IMR-90 (cell line): ENCODE results near the gene CTCF. TPM values are rescaled to one million over a fixed set of nuclear protein-coding genes. Genes with fewer than 3 reads are reported as not detected.

Experiments
- ATAC-seq: fragments of 200-7000 bp; cut with Tn5 transposase; 2 replicates; pipeline ENCODE4 v1.9.1; 2020; ENCODE audit warnings: low read depth, mild to moderate bottlenecking, moderate library complexity
- BruUV-seq: library from RNA; stranded (reverse); fragments of 400-500 nt; replicated peaks from 2 replicates; lab custom pipeline; 2021; lab: Mats Ljungman, UMichigan
- CTCF ChIA-PET: fragments of 300-600 bp; formaldehyde crosslinking; extraction: SDS; loops from one replicate; lab custom pipeline; 2021; ENCODE audit warnings: antibody characterized with exemption; lab: Yijun Ruan, JAX
- POLR2A ChIA-PET: fragments of 300-600 bp; sonication (Branson Sonifier 250); formaldehyde crosslinking; loops from one replicate; lab custom pipeline; 2022; ENCODE audit warnings: antibody characterized with exemption; ENCODE audit not compliant: unreplicated experiment; lab: Charles Lee
- DNase-seq: peaks from one replicate; pipeline ENCODE4 v3.0.0; 2013
- H2AFZ ChIP-seq: replicated peaks from 2 replicates; pipeline ENCODE3; 2013; ENCODE audit warnings: low read length, mild to moderate bottlenecking; ENCODE audit not compliant: poor library complexity
- H2AK5ac ChIP-seq: 2 replicates; pipeline ENCODE4 v1.6.1; 2013; ENCODE audit warnings: low read depth, low read length, inconsistent platforms
- H2AK9ac ChIP-seq: replicated peaks from 2 replicates; pipeline ENCODE3; 2013; ENCODE audit warnings: mild to moderate bottlenecking, low read depth, low read length, moderate library complexity; ENCODE audit not compliant: poor library complexity
- H2BK120ac ChIP-seq: 2 replicates; pipeline ENCODE4 v1.6.1; 2013; ENCODE audit warnings: low read depth, low read length, inconsistent platforms
- H2BK15ac ChIP-seq: 3 replicates; pipeline ENCODE4 v1.6.1; 2013; ENCODE audit warnings: low read depth, low read length, inconsistent platforms
- H2BK20ac ChIP-seq: 2 replicates; pipeline ENCODE4 v1.6.1; 2013; ENCODE audit warnings: low read depth, mild to moderate bottlenecking, inconsistent platforms, low read length, moderate library complexity
- H2BK5ac ChIP-seq: 2 replicates; pipeline ENCODE4 v1.6.1; 2013; ENCODE audit warnings: mild to moderate bottlenecking, low read depth, low read length, inconsistent platforms; ENCODE audit not compliant: poor library complexity, severe bottlenecking
- H3K14ac ChIP-seq: replicated peaks from 2 replicates; pipeline ENCODE4 v1.6.1; 2013; ENCODE audit warnings: low read depth, low read length, inconsistent platforms
- H3K18ac ChIP-seq: 2 replicates; pipeline ENCODE4 v1.6.1; 2013; ENCODE audit warnings: low read depth, low read length, control low read depth
- H3K23ac ChIP-seq: 2 replicates; pipeline ENCODE4 v1.6.1; 2013; ENCODE audit warnings: low read depth, low read length, inconsistent platforms
- H3K27ac ChIP-seq: 2 replicates; pipeline ENCODE4 v1.5.1; 2013; ENCODE audit warnings: mild to moderate bottlenecking, control low read depth, low read length; ENCODE audit not compliant: insufficient read depth
- H3K27me3 ChIP-seq: 2 replicates; pipeline ENCODE4 v1.6.1; 2013; ENCODE audit warnings: low read length; ENCODE audit not compliant: control insufficient read depth, insufficient read depth
- H3K36me3 ChIP-seq: 2 replicates; pipeline ENCODE4 v1.6.1; 2013; ENCODE audit warnings: low read length, mixed read lengths; ENCODE audit not compliant: control insufficient read depth, insufficient read depth
- H3K4ac ChIP-seq: 2 replicates; pipeline ENCODE4 v1.6.1; 2013; ENCODE audit warnings: low read depth, low read length, inconsistent platforms
- H3K4me1 ChIP-seq: 2 replicates; pipeline ENCODE4 v1.6.1; 2013; ENCODE audit warnings: low read length, mixed read lengths; ENCODE audit not compliant: control insufficient read depth, insufficient read depth
- H3K4me2 ChIP-seq: 2 replicates; pipeline ENCODE4 v1.6.1; 2013; ENCODE audit warnings: low read depth, mild to moderate bottlenecking, control low read depth, low read length, moderate library complexity
- H3K4me3 ChIP-seq: 2 replicates; pipeline ENCODE4 v1.5.1; 2013; ENCODE audit warnings: low read depth, mild to moderate bottlenecking, control low read depth, low read length, moderate library complexity; ENCODE audit not compliant: insufficient read depth
- H3K56ac ChIP-seq: 2 replicates; pipeline ENCODE4 v1.6.1; 2013; ENCODE audit warnings: low read length, inconsistent platforms; ENCODE audit not compliant: insufficient read depth; ENCODE audit errors: extremely low read depth
- H3K79me1 ChIP-seq, 2 experiments: 2 replicates each; pipeline ENCODE4 v1.6.1; 2013; ENCODE audit warnings: low read length in 2 of 2, inconsistent platforms in 1 of 2, low read depth in 1 of 2
- H3K9ac ChIP-seq: 2 replicates; pipeline ENCODE4 v1.6.1; 2013; ENCODE audit warnings: low read depth, low read length, control low read depth
- H3K9me1 ChIP-seq: 2 replicates; pipeline ENCODE4 v1.6.1; 2013; ENCODE audit warnings: low read length, inconsistent platforms; ENCODE audit not compliant: insufficient read depth
- H3K9me3 ChIP-seq: 2 replicates; pipeline ENCODE4 v1.6.1; 2013; ENCODE audit warnings: low read length; ENCODE audit not compliant: control insufficient read depth, insufficient read depth
- H4K20me1 ChIP-seq: 2 replicates; pipeline ENCODE4 v1.6.1; 2013; ENCODE audit warnings: low read length, inconsistent platforms; ENCODE audit not compliant: insufficient read depth
- H4K5ac ChIP-seq: 2 replicates; pipeline ENCODE4 v1.6.1; 2013; ENCODE audit warnings: mild to moderate bottlenecking, low read depth, low read length, control low read depth
- H4K8ac ChIP-seq, 2 experiments: 2 replicates each; pipeline ENCODE4 v1.6.1; 2013; ENCODE audit warnings: low read depth in 2 of 2, low read length in 2 of 2, control low read depth in 1 of 2, inconsistent platforms in 1 of 2
- H4K91ac ChIP-seq: 2 replicates; pipeline ENCODE4 v1.6.1; 2013; ENCODE audit warnings: low read depth, low read length, inconsistent platforms; ENCODE audit not compliant: insufficient read depth
- BHLHE40 ChIP-seq: fragments of 150-350 bp; IDR thresholded peaks from 2 replicates; pipeline ENCODE4 v1.6.1; 2016; ENCODE audit warnings: mild to moderate bottlenecking, low read depth, low read length
- CEBPB ChIP-seq: IDR thresholded peaks from 2 replicates; pipeline ENCODE4 v1.6.1; 2012; ENCODE audit warnings: low read depth, low read length, improper control_type of control experiment
- CHD1 ChIP-seq: IDR thresholded peaks from 2 replicates; pipeline ENCODE4 v1.6.1; 2012; ENCODE audit warnings: low read depth, low read length, improper control_type of control experiment
- FOS ChIP-seq: fragments of 150-350 bp; IDR thresholded peaks from 2 replicates; pipeline ENCODE4 v1.6.1; 2016; ENCODE audit warnings: low read depth, low read length
- MAFK ChIP-seq: IDR thresholded peaks from 2 replicates; pipeline ENCODE4 v1.6.1; 2012; ENCODE audit warnings: low read depth, low read length, improper control_type of control experiment
- MAZ ChIP-seq: IDR thresholded peaks from 2 replicates; pipeline ENCODE4 v1.6.1; 2012; ENCODE audit warnings: low read depth, mild to moderate bottlenecking, low read length, improper control_type of control experiment, moderate library complexity, borderline replicate concordance
- MXI1 ChIP-seq: IDR thresholded peaks from 2 replicates; pipeline ENCODE4 v1.6.1; 2012; ENCODE audit warnings: low read depth, mild to moderate bottlenecking, low read length, moderate library complexity, borderline replicate concordance
- NFE2L2 ChIP-seq: fragments of 150-350 bp; IDR thresholded peaks from 2 replicates; pipeline ENCODE4 v1.6.1; 2016; ENCODE audit warnings: low read depth, mild to moderate bottlenecking, low read length
- POLR2A ChIP-seq: IDR thresholded peaks from 2 replicates; pipeline ENCODE4 v1.6.1; 2012; ENCODE audit warnings: mild to moderate bottlenecking, low read depth, low read length
- RAD21 ChIP-seq: IDR thresholded peaks from 2 replicates; pipeline ENCODE4 v1.6.1; 2012; ENCODE audit warnings: low read length, improper control_type of control experiment
- RCOR1 ChIP-seq: IDR thresholded peaks from 2 replicates; pipeline ENCODE4 v1.6.1; 2012; ENCODE audit warnings: mild to moderate bottlenecking, low read length, improper control_type of control experiment; ENCODE audit not compliant: insufficient replicate concordance
- RFX5 ChIP-seq: IDR thresholded peaks from 2 replicates; pipeline ENCODE4 v1.8.0; 2012; ENCODE audit warnings: low read depth, mild to moderate bottlenecking, low read length, moderate library complexity
- SMC3 ChIP-seq: fragments of 150-350 bp; IDR thresholded peaks from 2 replicates; pipeline ENCODE4 v1.6.1; 2016; ENCODE audit warnings: low read depth, mild to moderate bottlenecking, antibody characterized with exemption, low read length, moderate library complexity
- WGBS, 2 experiments: methylation state at CpG; one replicate each; pipeline versions ENCODE4 v1.1.5 to v1.1.7; 2013; ENCODE audit warnings: missing lambda C conversion rate in 2 of 2; ENCODE audit not compliant: insufficient read length in 1 of 2; ENCODE audit errors: extremely low coverage in 2 of 2; 5-methylcytosine and 5-hydroxymethylcytosine counted together
- dilution Hi-C: fragments of 300-500 bp; cut with HindIII; formaldehyde crosslinking; loops from one replicate; pipeline ENCODE4 v1.14.3; 2018; ENCODE audit warnings: low sequenced_read_pairs; ENCODE audit not compliant: unreplicated experiment
- in situ Hi-C: fragments of 300-500 bp; cut with MboI; formaldehyde crosslinking; loops from 3 replicates; pipeline ENCODE4 v1.14.3; 2019; ENCODE audit warnings: low sequenced_read_pairs, inconsistent platforms, mixed read lengths
- intact Hi-C: fragments of 100-400 bp; cut with micrococcal nuclease; formaldehyde crosslinking; loops from 2 replicates; pipeline ENCODE4 v1.10.0; 2022
- polyA plus RNA-seq, 3 experiments: library from polyadenylated mRNA; depleted of rRNA; stranded (reverse); fragments of >200 nt; gene quantifications; 2 replicates each; pipeline ENCODE4 v1.2.3, GENCODE V29; 2012; ENCODE audit warnings: low replicate concordance in 1 of 3
- total RNA-seq: library from RNA; depleted of rRNA; stranded (reverse); fragments of >200 nt; gene quantifications from 2 replicates; pipeline ENCODE4 v1.2.3, GENCODE V29; 2012
- TF ChIP-seq, protein P1 (sequence below): fragments of 150-350 bp; IDR thresholded peaks from 2 replicates; pipeline ENCODE4 v1.6.1; 2016; ENCODE audit warnings: low read depth, mild to moderate bottlenecking, low read length, moderate library complexity, borderline replicate concordance
- TF ChIP-seq, protein P2 (sequence below): fragments of 150-350 bp; IDR thresholded peaks from 2 replicates; pipeline ENCODE4 v1.6.1; 2017; ENCODE audit warnings: mild to moderate bottlenecking, antibody characterized with exemption, low read length, low read depth
- TF ChIP-seq, protein P3 (sequence below): conservative IDR thresholded peaks from 2 replicates; pipeline ENCODE4 v1.5.1; 2012; ENCODE audit warnings: mild to moderate bottlenecking, low read depth, low read length, improper control_type of control experiment

The CTCF gene
- total and polyA plus RNA-seq, 2 of the 4 experiments (the other 2 are of a cell fraction) = 16.1 to 22.8 TPM

DNA sequence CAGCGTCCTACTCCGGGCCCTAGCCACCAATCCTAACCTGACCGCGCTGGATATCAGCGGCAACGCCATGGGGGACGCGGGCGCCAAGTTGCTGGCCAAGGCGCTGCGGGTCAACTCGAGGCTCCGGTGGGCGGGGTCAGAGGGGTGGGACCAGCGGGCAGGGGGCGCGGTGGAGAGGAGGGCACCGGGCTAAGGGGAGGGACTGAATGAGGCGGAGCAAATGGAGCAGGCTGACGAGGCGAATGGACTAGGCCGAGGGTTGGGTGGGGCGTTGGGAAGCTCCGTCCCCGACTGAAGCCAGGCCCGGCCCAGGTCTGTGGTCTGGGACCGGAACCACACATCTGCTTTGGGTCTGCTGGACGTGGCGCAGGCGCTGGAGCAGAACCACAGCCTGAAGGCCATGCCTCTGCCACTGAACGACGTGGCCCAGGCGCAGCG, 87.2 kb downstream of the CTCF start:
- no TSS peak for BruUV-seq
- in situ Hi-C loops (no loop called here), dilution Hi-C loops (no loop called here), intact Hi-C loops (no loop called here)
- no peak overlapping the region for H2AK5ac ChIP-seq
- no peak overlapping the region for H3K9ac ChIP-seq
- peak overlapping the region; percentile 32 for H2AFZ ChIP-seq
- H2BK120ac ChIP-seq = no peak overlapping the region
- peaks cover 4% of the 10 kb centered on the region; the same call in 1 of the 2 replicates for H3K4me1 ChIP-seq
- peaks cover 74% of the 10 kb centered on the region for H3K27me3 ChIP-seq
- H2BK5ac ChIP-seq = no peak overlapping the region
- H3K79me1 ChIP-seq = no peaks in the 10 kb centered on the region
- no peak overlapping the region for H3K23ac ChIP-seq
- CTCF ChIA-PET = interaction anchor here (0.7 to 1.1 kb wide), 2 partner anchors 19 to 128 kb away, joined by 3 to 4 read pairs; no protein-coding TSS in a partner anchor
- peaks cover 9% of the 10 kb centered on the region for H4K20me1 ChIP-seq
- H2AK9ac ChIP-seq = peak overlapping the region; percentile 55
- DNase-seq (no peak), ATAC-seq (no peak)
- H3K27ac ChIP-seq = no peak overlapping the region
- no peak overlapping the region for H2BK15ac ChIP-seq
- WGBS, 2 experiments = 5% methylated on average over 18 of the region's 34 CpGs; no CpG with 5 or more reads in 1 of the 2 experiments
- TF ChIP-seq, protein P1, sequence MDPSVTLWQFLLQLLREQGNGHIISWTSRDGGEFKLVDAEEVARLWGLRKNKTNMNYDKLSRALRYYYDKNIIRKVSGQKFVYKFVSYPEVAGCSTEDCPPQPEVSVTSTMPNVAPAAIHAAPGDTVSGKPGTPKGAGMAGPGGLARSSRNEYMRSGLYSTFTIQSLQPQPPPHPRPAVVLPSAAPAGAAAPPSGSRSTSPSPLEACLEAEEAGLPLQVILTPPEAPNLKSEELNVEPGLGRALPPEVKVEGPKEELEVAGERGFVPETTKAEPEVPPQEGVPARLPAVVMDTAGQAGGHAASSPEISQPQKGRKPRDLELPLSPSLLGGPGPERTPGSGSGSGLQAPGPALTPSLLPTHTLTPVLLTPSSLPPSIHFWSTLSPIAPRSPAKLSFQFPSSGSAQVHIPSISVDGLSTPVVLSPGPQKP = no peak
- TF ChIP-seq CEBPB (no peak), RCOR1 (no peak), FOS (no peak), RAD21 (no peak), MAFK (no peak), SMC3 (no peak), NFE2L2 (no peak), CHD1 (no peak), MAZ (no peak), MXI1 (no peak), RFX5 (no peak), POLR2A (no peak), BHLHE40 (no peak)
- TF ChIP-seq, protein P2, sequence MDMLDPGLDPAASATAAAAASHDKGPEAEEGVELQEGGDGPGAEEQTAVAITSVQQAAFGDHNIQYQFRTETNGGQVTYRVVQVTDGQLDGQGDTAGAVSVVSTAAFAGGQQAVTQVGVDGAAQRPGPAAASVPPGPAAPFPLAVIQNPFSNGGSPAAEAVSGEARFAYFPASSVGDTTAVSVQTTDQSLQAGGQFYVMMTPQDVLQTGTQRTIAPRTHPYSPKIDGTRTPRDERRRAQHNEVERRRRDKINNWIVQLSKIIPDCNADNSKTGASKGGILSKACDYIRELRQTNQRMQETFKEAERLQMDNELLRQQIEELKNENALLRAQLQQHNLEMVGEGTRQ = no peak
- TF ChIP-seq, protein P3, sequence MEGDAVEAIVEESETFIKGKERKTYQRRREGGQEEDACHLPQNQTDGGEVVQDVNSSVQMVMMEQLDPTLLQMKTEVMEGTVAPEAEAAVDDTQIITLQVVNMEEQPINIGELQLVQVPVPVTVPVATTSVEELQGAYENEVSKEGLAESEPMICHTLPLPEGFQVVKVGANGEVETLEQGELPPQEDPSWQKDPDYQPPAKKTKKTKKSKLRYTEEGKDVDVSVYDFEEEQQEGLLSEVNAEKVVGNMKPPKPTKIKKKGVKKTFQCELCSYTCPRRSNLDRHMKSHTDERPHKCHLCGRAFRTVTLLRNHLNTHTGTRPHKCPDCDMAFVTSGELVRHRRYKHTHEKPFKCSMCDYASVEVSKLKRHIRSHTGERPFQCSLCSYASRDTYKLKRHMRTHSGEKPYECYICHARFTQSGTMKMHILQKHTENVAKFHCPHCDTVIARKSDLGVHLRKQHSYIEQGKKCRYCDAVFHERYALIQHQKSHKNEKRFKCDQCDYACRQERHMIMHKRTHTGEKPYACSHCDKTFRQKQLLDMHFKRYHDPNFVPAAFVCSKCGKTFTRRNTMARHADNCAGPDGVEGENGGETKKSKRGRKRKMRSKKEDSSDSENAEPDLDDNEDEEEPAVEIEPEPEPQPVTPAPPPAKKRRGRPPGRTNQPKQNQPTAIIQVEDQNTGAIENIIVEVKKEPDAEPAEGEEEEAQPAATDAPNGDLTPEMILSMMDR = no peak
- no peaks in the 10 kb centered on the region for H3K9me3 ChIP-seq
- no peaks in the 10 kb centered on the region for H3K36me3 ChIP-seq
- no peak overlapping the region for H2BK20ac ChIP-seq
- H4K91ac ChIP-seq = no peak overlapping the region
- no peak overlapping the region for H3K14ac ChIP-seq
- H3K4me2 ChIP-seq = no peak overlapping the region; the same call in 1 of the 2 replicates
- H3K56ac ChIP-seq = no peak overlapping the region
- no peaks in the 10 kb centered on the region for H3K9me1 ChIP-seq
- H4K8ac ChIP-seq = no peak overlapping the region
- no peak overlapping the region for H3K4ac ChIP-seq
- H4K5ac ChIP-seq = no peak overlapping the region
- POLR2A ChIA-PET = interaction anchor here (0.6 kb wide), 1 partner anchor 128 kb away, joined by 13 read pairs; no protein-coding TSS in a partner anchor
- H3K4me3 ChIP-seq = no peak overlapping the region
- H3K18ac ChIP-seq = no peak overlapping the region
